Fibroblast of lung (primary cell): ENCODE data around the gene WDR7. TPM values are rescaled to one million over a fixed set of nuclear protein-coding genes. Genes with fewer than 3 reads are reported as not detected.

Experiments used
- DNase-seq, 2 donors: peaks; one replicate each; pipeline versions ENCODE4 v3.0.0 to v3.0.0-alpha.2; 2010; ENCODE audit warnings: low read depth in 2 of 2
- H2AFZ ChIP-seq: 2 replicates; pipeline ENCODE4 v1.5.1; 2012; ENCODE audit warnings: low read length, control low read depth, inconsistent platforms
- H3K27ac ChIP-seq: 2 replicates; pipeline ENCODE4 v1.5.1; 2011; ENCODE audit warnings: low read length, control low read depth; ENCODE audit not compliant: insufficient read depth
- H3K27me3 ChIP-seq: 2 replicates; pipeline ENCODE4 v1.5.1; 2011; ENCODE audit warnings: mild to moderate bottlenecking, low read length; ENCODE audit not compliant: control insufficient read depth, insufficient read depth
- H3K36me3 ChIP-seq: 2 replicates; pipeline ENCODE4 v1.5.1; 2011; ENCODE audit warnings: low read length; ENCODE audit not compliant: control insufficient read depth, insufficient read depth
- H3K4me1 ChIP-seq: 2 replicates; pipeline ENCODE4 v1.5.1; 2011; ENCODE audit warnings: low read length; ENCODE audit not compliant: control insufficient read depth, insufficient read depth; ENCODE audit errors: extremely low read depth
- H3K4me2 ChIP-seq: 2 replicates; pipeline ENCODE4 v1.5.1; 2011; ENCODE audit warnings: low read length, control low read depth; ENCODE audit not compliant: insufficient read depth; ENCODE audit errors: extremely low read depth
- H3K4me3 ChIP-seq, 4 experiments: fragments of 200-600 bp in 1 of 4; sonication (generic) in 1 of 4; replicated peaks in 1 of 4; 2 replicates each; pipeline ENCODE4 v1.5.1; 2011 to 2016; ENCODE audit warnings: low read length in 4 of 4, low read depth in 3 of 4, mild to moderate bottlenecking in 3 of 4, control low read depth in 2 of 4, inconsistent platforms in 1 of 4, mixed read lengths in 1 of 4; ENCODE audit not compliant: insufficient read depth in 1 of 4; ENCODE audit errors: control extremely low read depth in 1 of 4
- H3K79me2 ChIP-seq: 2 replicates; pipeline ENCODE4 v1.5.1; 2012; ENCODE audit warnings: mild to moderate bottlenecking, low read length, inconsistent platforms; ENCODE audit not compliant: control insufficient read depth, insufficient read depth
- H3K9ac ChIP-seq: 2 replicates; pipeline ENCODE4 v1.5.1; 2011; ENCODE audit warnings: mild to moderate bottlenecking, low read length, control low read depth; ENCODE audit not compliant: insufficient read depth
- H3K9me3 ChIP-seq: 2 replicates; pipeline ENCODE4 v1.5.1; 2012; ENCODE audit warnings: low read depth, low read length; ENCODE audit not compliant: control insufficient read depth, insufficient read depth
- H4K20me1 ChIP-seq: 2 replicates; pipeline ENCODE4 v1.5.1; 2011; ENCODE audit warnings: low read length; ENCODE audit not compliant: control insufficient read depth, insufficient read depth; ENCODE audit errors: extremely low read depth
- EZH2 ChIP-seq: IDR thresholded peaks from 2 replicates; pipeline ENCODE4 v1.5.1; 2012; ENCODE audit warnings: low read length, control low read depth, mild to moderate bottlenecking; ENCODE audit errors: missing control alignments
- polyA plus RNA-seq, 2 donors: library from polyadenylated mRNA; depleted of rRNA in 1 of 2; stranded (reverse) in 1 of 2; unstranded in 1 of 2; fragments of >200 nt; gene quantifications; 2 replicates each; pipeline ENCODE4 v1.2.1, GENCODE V29; 2011 to 2012; ENCODE audit warnings: missing spikeins in 1 of 2
- total RNA-seq: library from RNA; depleted of rRNA; stranded (reverse); fragments of >200 nt; gene quantifications from 2 replicates; pipeline ENCODE4 v1.2.1, GENCODE V29; 2014
- TF ChIP-seq, protein P1 (sequence below), 2 donors: IDR thresholded peaks in 1 of 2; conservative IDR thresholded peaks in 1 of 2; 1 replicate in 1 of 2; 2 replicates in 1 of 2; pipeline ENCODE4 v1.5.1; 2011 to 2012; ENCODE audit warnings: low read length in 2 of 2, control low read depth in 1 of 2, inconsistent platforms in 1 of 2, low read depth in 1 of 2, mild to moderate bottlenecking in 1 of 2

The WDR7 gene
- total and polyA plus RNA-seq, 2 donors (not counting 1 experiment from before 2014, with no cell fraction given), result 7.2 to 27.2 TPM

- Histone ChIP-seq H3K4me2 (no peak overlapping the region), H3K79me2 (no peaks in the 10 kb centered on the region), H3K4me1 (no peaks in the 10 kb centered on the region), H3K9me3 (no peaks in the 10 kb centered on the region), H3K36me3 (peaks cover 1% of the 10 kb centered on the region), H3K4me3 (no peak overlapping the region), H2AFZ (no peak overlapping the region), H3K27ac (no peak overlapping the region), H3K9ac (no peak overlapping the region), H4K20me1 (no peaks in the 10 kb centered on the region), H3K27me3 (no peaks in the 10 kb centered on the region)
- peak; percentile 9 to 15 for DNase-seq
- no peak for TF ChIP-seq EZH2
- TF ChIP-seq, protein P1, sequence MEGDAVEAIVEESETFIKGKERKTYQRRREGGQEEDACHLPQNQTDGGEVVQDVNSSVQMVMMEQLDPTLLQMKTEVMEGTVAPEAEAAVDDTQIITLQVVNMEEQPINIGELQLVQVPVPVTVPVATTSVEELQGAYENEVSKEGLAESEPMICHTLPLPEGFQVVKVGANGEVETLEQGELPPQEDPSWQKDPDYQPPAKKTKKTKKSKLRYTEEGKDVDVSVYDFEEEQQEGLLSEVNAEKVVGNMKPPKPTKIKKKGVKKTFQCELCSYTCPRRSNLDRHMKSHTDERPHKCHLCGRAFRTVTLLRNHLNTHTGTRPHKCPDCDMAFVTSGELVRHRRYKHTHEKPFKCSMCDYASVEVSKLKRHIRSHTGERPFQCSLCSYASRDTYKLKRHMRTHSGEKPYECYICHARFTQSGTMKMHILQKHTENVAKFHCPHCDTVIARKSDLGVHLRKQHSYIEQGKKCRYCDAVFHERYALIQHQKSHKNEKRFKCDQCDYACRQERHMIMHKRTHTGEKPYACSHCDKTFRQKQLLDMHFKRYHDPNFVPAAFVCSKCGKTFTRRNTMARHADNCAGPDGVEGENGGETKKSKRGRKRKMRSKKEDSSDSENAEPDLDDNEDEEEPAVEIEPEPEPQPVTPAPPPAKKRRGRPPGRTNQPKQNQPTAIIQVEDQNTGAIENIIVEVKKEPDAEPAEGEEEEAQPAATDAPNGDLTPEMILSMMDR (conservative IDR thresholded peaks at IDR 0.05 in 1 of 2, IDR thresholded peaks at IDR 0.05 in 1 of 2; ENCODE audit: low read depth in 1 of 2, low read length in 2 of 2), result no peak
Measured at GRCh38 chr18:56696966-56697365, 45.8 kb downstream of the WDR7 start.

DNA sequence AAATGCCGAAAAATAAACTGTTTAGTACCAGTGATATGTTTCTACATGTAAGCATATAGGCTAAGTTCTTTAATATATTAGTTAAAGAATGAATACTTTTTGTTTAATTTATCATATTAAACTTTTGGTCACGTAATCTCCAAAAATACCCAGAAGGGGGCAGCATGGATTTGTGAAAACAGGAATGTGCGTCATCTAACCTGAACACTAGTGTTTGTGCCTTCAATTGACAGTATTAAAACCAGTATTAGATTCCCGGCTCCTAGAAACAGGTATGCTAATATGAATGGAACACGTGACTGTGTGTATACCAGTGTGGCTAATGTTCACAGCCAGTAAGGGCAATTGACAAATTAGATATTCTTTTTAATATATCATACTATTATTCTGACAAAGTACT, 51.8 kb downstream of the WDR7 start:
- no peak overlapping the region for H3K4me3 ChIP-seq
- H3K9me3 ChIP-seq, result no peaks in the 10 kb centered on the region
- no peaks in the 10 kb centered on the region for H4K20me1 ChIP-seq
- no peak for TF ChIP-seq EZH2
- TF ChIP-seq, protein P1 (conservative IDR thresholded peaks at IDR 0.05 in 1 of 2, IDR thresholded peaks at IDR 0.05 in 1 of 2; ENCODE audit: low read depth in 1 of 2, low read length in 2 of 2), result peak; percentile 34 to 56
- H3K36me3 ChIP-seq, result no peaks in the 10 kb centered on the region
- H2AFZ ChIP-seq, result no peak overlapping the region
- H3K9ac ChIP-seq, result no peak overlapping the region
- no peak overlapping the region for H3K4me2 ChIP-seq
- no peaks in the 10 kb centered on the region for H3K4me1 ChIP-seq
- no peaks in the 10 kb centered on the region for H3K27me3 ChIP-seq
- no peaks in the 10 kb centered on the region for H3K79me2 ChIP-seq
- H3K27ac ChIP-seq, result no peak overlapping the region
- DNase-seq, result peak; percentile 36 to 51

GRCh38 chr18:56709463-56709862, 58.3 kb downstream of the WDR7 start:
- H3K4me3 ChIP-seq, result no peak overlapping the region
- H3K27me3 ChIP-seq, result no peaks in the 10 kb centered on the region
- TF ChIP-seq, protein P1 (conservative IDR thresholded peaks at IDR 0.05 in 1 of 2, IDR thresholded peaks at IDR 0.05 in 1 of 2; ENCODE audit: low read depth in 1 of 2, low read length in 2 of 2), result peak in 1 of 2 donors; percentile 28
- no peak for TF ChIP-seq EZH2
- H3K9ac ChIP-seq, result no peak overlapping the region
- no peaks in the 10 kb centered on the region for H3K36me3 ChIP-seq
- H3K4me2 ChIP-seq, result no peak overlapping the region
- no peak overlapping the region for H2AFZ ChIP-seq
- DNase-seq, result peak; percentile 79 to 90
- no peak overlapping the region for H3K27ac ChIP-seq
- no peaks in the 10 kb centered on the region for H3K79me2 ChIP-seq
- no peaks in the 10 kb centered on the region for H4K20me1 ChIP-seq
- no peaks in the 10 kb centered on the region for H3K4me1 ChIP-seq
- H3K9me3 ChIP-seq, result no peaks in the 10 kb centered on the region
